Measurements from ENCODE around the gene SCN2B. TPM values are rescaled to one million over a fixed set of nuclear protein-coding genes. Genes with fewer than 3 reads are reported as not detected.

The SCN2B gene
- total and polyA plus RNA-seq, 3 donors from 2014 or later: 0.24 to 0.70 (median 0.43) TPM

- 70 to 83% methylated on average over 15 of the region's 15 CpGs for WGBS, 2 donors
- Histone ChIP-seq H3K4me3 (no peak overlapping the region), H3K9me3 (no peaks in the 10 kb centered on the region), H3K27me3 (no peaks in the 10 kb centered on the region), H3K36me3 (ENCODE audit: low read depth, missing control alignments) (no peaks in the 10 kb centered on the region), H3K27ac (no peak overlapping the region), H3K4me1 (no peaks in the 10 kb centered on the region)
- no peak for DNase-seq
- TF ChIP-seq POLR2A (IDR thresholded peaks at IDR 0.05) (no peak), CTCF (IDR thresholded peaks at IDR 0.05) (no peak)
- intact Hi-C loops (cut with DNase I; ENCODE audit: low total_unique reads): no loop called here
Observed at GRCh38 chr11:118132385-118133151, 43.9 kb downstream of the SCN2B start.

- H3K4me1 ChIP-seq: no peaks in the 10 kb centered on the region
- intact Hi-C loops (cut with DNase I; ENCODE audit: low total_unique reads): loop anchor here (2.0 kb wide), 1 partner anchor 21 kb away; no protein-coding TSS in a partner anchor
- 87 to 90% methylated on average over 6 of the region's 6 CpGs for WGBS, 2 donors
Observed at GRCh38 chr11:118129471-118130172, 46.8 kb downstream of the SCN2B start.

GRCh38 chr11:118128721-118129470 is 47.5 kb downstream of the SCN2B start:
- intact Hi-C loops (cut with DNase I; ENCODE audit: low total_unique reads): loop anchor here (2.0 kb wide), 1 partner anchor 20 kb away; no protein-coding TSS in a partner anchor
- TF ChIP-seq CTCF (IDR thresholded peaks at IDR 0.05) (no peak), POLR2A (IDR thresholded peaks at IDR 0.05) (no peak)
- no peaks in the 10 kb centered on the region for H3K9me3 ChIP-seq
- no peak for DNase-seq
- 62 to 64% methylated on average over 11 of the region's 11 CpGs for WGBS, 2 donors
- H3K27ac ChIP-seq: no peak overlapping the region
- no peaks in the 10 kb centered on the region for H3K4me1 ChIP-seq
- no peaks in the 10 kb centered on the region for H3K36me3 ChIP-seq (ENCODE audit: low read depth, missing control alignments)
- H3K27me3 ChIP-seq: no peaks in the 10 kb centered on the region
- H3K4me3 ChIP-seq: no peak overlapping the region

More at GRCh38 chr11:118129471-118130172, 46.8 kb downstream of the SCN2B start:
- no peak for DNase-seq
- Histone ChIP-seq H3K9me3 (no peaks in the 10 kb centered on the region), H3K27me3 (no peaks in the 10 kb centered on the region), H3K4me3 (no peak overlapping the region), H3K36me3 (ENCODE audit: low read depth, missing control alignments) (no peaks in the 10 kb centered on the region), H3K27ac (no peak overlapping the region)
- TF ChIP-seq CTCF (IDR thresholded peaks at IDR 0.05) (no peak), POLR2A (IDR thresholded peaks at IDR 0.05) (no peak)

- intact Hi-C loops (cut with DNase I; ENCODE audit: low total_unique reads): loop anchor here (2.0 kb wide), 1 partner anchor 20 kb away; no protein-coding TSS in a partner anchor
- no peak for TF ChIP-seq POLR2A (IDR thresholded peaks at IDR 0.05)
- no peak for TF ChIP-seq CTCF (IDR thresholded peaks at IDR 0.05)
- no peak overlapping the region for H3K27ac ChIP-seq
- H3K4me3 ChIP-seq: no peak overlapping the region
- no peak for DNase-seq
- H3K27me3 ChIP-seq: no peaks in the 10 kb centered on the region
- H3K36me3 ChIP-seq (ENCODE audit: low read depth, missing control alignments): no peaks in the 10 kb centered on the region
- H3K9me3 ChIP-seq: no peaks in the 10 kb centered on the region
- 33 to 51% methylated on average over 4 of the region's 4 CpGs for WGBS, 2 donors
- H3K4me1 ChIP-seq: no peaks in the 10 kb centered on the region
Observed at GRCh38 chr11:118128310-118128709, 48.1 kb downstream of the SCN2B start.

Data from testis (tissue), 3 donors.